Transverse colon (tissue), 4 donors: ENCODE measurements around the gene CFAP92. TPM values are rescaled to one million over a fixed set of nuclear protein-coding genes. Genes with fewer than 3 reads are reported as not detected.

ENCODE experiments used
- DNase-seq: peaks from one replicate; pipeline ENCODE4 v3.0.0-alpha.2; 2019
- H3K27ac ChIP-seq, 4 donors: fragments of 200-600 bp; sonication (generic); 2 replicates each; pipeline ENCODE4 v1.5.1; 2016 to 2018; ENCODE audit warnings: inconsistent platforms in 4 of 4
- H3K27me3 ChIP-seq: fragments of 200-600 bp; sonication (generic); 2 replicates; pipeline ENCODE4 v1.5.1; 2017; ENCODE audit warnings: inconsistent platforms
- H3K36me3 ChIP-seq, 4 donors: fragments of 200-600 bp; sonication (generic); 2 replicates each; pipeline ENCODE4 v1.5.1; 2017 to 2019; ENCODE audit warnings: inconsistent platforms in 4 of 4
- H3K4me1 ChIP-seq, 4 donors: fragments of 200-600 bp; sonication (generic); 2 replicates each; pipeline ENCODE4 v1.5.1; 2017 to 2020; ENCODE audit warnings: inconsistent platforms in 4 of 4
- H3K4me3 ChIP-seq, 4 donors: fragments of 200-600 bp; sonication (generic); 1 replicate in 1 of 4; 2 replicates in 3 of 4; pipeline versions ENCODE4 v1.5.1 to v1.6.1; 2017 to 2019; ENCODE audit warnings: inconsistent platforms in 4 of 4
- H3K9me3 ChIP-seq, 2 donors: fragments of 200-600 bp; sonication (generic); 2 replicates each; pipeline ENCODE4 v1.5.1; 2017 to 2019; ENCODE audit warnings: inconsistent platforms in 2 of 2
- EP300 ChIP-seq: sonication (generic); formaldehyde crosslinking; IDR thresholded peaks from one replicate; pipeline ENCODE4 v1.6.1; 2017; ENCODE audit warnings: antibody characterized with exemption, low read depth
- POLR2A ChIP-seq: fragments of 450-650 bp; IDR thresholded peaks from one replicate; pipeline ENCODE4 v1.6.1; 2016; ENCODE audit warnings: antibody characterized with exemption, mild to moderate bottlenecking, moderate library complexity
- POLR2AphosphoS5 ChIP-seq, 3 donors: sonication (generic); formaldehyde crosslinking; IDR thresholded peaks; one replicate each; pipeline ENCODE4 v1.6.1; 2016; ENCODE audit warnings: antibody characterized with exemption in 3 of 3
- whole genome bisulfite sequencing, 2 donors: methylation state at CpG; one replicate each; pipeline ENCODE4 v1.1.5; 2018; ENCODE audit warnings: low coverage in 1 of 2; 5-methylcytosine and 5-hydroxymethylcytosine counted together
- in situ Hi-C, 4 donors: fragments of 200-750 bp; cut with MboI; loops; one replicate each; pipeline versions ENCODE4 v1.15.0 to v1.15.1; 2017; ENCODE audit warnings: low sequenced_read_pairs in 3 of 4, low pct_ligation_motif_present in 1 of 4, low pct_unique_long_range_greater_than_20kb in 1 of 4
- intact Hi-C: fragments of 100-400 bp; cut with DNase I; formaldehyde crosslinking; loops from one replicate; pipeline ENCODE4 v1.15.1; 2023; ENCODE audit warnings: low total_unique reads
- total RNA-seq, 4 donors: library from RNA; depleted of rRNA; stranded (reverse); fragments of >200 nt; gene quantifications; one replicate each; pipeline ENCODE4 v1.1.0, GENCODE V29; 2016
- TF ChIP-seq, protein P1 (sequence below), 5 experiments: fragments of 200-600 bp in 3 of 5; fragments of 450-650 bp in 2 of 5; sonication (generic) in 3 of 5; IDR thresholded peaks; 1 replicate in 2 of 5; 2 replicates in 3 of 5; pipeline ENCODE4 v1.5.1; 2016 to 2017; ENCODE audit warnings: antibody characterized with exemption in 5 of 5, inconsistent platforms in 3 of 5, mild to moderate bottlenecking in 2 of 5, moderate library complexity in 1 of 5

Gene CFAP92
- total RNA-seq, 4 donors from 2014 or later, result 0.95 to 1.2 TPM; not detected in 2

DNA sequence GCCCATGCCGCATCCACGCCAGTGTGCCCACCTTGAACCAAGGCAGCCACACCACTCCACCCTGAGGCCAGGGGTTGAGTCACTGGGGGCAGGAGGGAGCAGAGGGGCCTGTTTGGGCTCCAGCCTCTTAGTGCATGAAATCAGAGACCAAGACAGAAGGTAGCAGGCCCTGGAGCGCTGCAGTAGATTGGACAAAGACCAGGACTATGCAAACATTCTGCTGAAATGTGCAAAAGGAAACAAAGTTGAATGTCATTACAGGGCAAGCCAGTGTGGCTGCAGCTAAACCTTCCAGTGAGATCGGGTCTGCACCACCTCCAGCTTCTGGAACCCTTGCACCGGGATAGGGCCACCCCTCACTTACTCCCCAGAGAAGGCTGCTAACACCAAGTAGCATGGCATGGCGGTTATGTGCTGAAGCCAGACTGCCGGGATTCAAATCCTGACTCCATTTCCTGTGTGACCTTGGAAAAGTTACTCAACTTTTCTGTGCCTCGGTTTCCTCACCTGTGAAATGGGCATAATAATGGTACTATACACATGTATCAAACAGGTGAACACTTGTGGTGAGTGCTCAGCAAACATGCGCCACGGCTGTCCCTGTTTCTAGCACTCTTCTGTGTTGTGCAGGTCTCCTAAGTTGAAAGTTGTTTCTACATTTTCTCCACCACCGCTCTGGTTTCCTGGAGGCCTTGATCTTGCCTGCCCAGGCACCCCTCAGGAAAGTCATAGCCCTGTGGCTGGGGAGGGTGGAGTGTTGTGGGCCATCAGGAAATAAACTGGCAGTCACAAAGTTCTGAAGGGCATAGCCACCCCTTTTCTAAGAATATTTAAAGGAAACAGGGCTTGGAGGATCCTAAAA, 41.7 kb upstream of the CFAP92 start:
- H3K4me1 ChIP-seq, result no peaks in the 10 kb centered on the region
- in situ Hi-C loops, result no loop called here
- H3K4me3 ChIP-seq, result no peak overlapping the region
- 60 to 80% methylated on average over 1 to 11 of the region's 11 CpGs for WGBS, 2 donors
- intact Hi-C loops, result no loop called here
- DNase-seq, result no peak
- H3K27me3 ChIP-seq, result no peaks in the 10 kb centered on the region
- no peaks in the 10 kb centered on the region for H3K9me3 ChIP-seq
- no peaks in the 10 kb centered on the region for H3K36me3 ChIP-seq
- H3K27ac ChIP-seq, result no peak overlapping the region
- no peak for TF ChIP-seq EP300
- no peak for TF ChIP-seq POLR2AphosphoS5 (IDR thresholded peaks at IDR 0.05)
- TF ChIP-seq, protein P1, sequence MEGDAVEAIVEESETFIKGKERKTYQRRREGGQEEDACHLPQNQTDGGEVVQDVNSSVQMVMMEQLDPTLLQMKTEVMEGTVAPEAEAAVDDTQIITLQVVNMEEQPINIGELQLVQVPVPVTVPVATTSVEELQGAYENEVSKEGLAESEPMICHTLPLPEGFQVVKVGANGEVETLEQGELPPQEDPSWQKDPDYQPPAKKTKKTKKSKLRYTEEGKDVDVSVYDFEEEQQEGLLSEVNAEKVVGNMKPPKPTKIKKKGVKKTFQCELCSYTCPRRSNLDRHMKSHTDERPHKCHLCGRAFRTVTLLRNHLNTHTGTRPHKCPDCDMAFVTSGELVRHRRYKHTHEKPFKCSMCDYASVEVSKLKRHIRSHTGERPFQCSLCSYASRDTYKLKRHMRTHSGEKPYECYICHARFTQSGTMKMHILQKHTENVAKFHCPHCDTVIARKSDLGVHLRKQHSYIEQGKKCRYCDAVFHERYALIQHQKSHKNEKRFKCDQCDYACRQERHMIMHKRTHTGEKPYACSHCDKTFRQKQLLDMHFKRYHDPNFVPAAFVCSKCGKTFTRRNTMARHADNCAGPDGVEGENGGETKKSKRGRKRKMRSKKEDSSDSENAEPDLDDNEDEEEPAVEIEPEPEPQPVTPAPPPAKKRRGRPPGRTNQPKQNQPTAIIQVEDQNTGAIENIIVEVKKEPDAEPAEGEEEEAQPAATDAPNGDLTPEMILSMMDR (IDR thresholded peaks at IDR 0.05), result no peak
- TF ChIP-seq POLR2A, result no peak

DNA sequence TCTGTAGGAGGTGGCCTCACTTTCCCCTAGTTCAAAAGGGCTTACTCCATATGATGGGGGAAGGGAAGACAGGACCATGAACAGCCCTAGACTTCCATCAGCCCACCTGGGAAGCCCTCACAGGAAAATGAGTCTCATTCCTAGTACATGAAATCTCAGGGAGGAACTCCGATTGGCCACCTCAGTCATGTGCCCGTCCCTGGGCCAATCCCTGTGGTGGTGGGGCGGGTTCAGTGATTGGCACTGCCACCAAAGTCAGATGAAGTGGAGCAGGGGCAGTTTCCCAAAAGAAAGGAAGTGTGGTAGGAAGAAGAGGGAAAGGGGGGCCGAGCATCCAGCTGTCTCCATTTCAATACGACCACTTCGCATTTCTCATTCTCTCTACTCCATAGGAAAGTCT, 40.8 kb upstream of the CFAP92 start:
- Histone ChIP-seq H3K4me1 (no peaks in the 10 kb centered on the region), H3K27ac (no peak overlapping the region), H3K9me3 (no peaks in the 10 kb centered on the region), H3K27me3 (no peaks in the 10 kb centered on the region), H3K36me3 (no peaks in the 10 kb centered on the region), H3K4me3 (no peak overlapping the region)
- DNase-seq, result no peak
- in situ Hi-C loops (no loop called here), intact Hi-C loops (no loop called here)
- TF ChIP-seq POLR2A (no peak), POLR2AphosphoS5 (IDR thresholded peaks at IDR 0.05) (no peak), EP300 (no peak)
- TF ChIP-seq, protein P1 (IDR thresholded peaks at IDR 0.05), result no peak
- WGBS, 2 donors, result 83 to 89% methylated on average over 5 to 6 of the region's 6 CpGs

DNA sequence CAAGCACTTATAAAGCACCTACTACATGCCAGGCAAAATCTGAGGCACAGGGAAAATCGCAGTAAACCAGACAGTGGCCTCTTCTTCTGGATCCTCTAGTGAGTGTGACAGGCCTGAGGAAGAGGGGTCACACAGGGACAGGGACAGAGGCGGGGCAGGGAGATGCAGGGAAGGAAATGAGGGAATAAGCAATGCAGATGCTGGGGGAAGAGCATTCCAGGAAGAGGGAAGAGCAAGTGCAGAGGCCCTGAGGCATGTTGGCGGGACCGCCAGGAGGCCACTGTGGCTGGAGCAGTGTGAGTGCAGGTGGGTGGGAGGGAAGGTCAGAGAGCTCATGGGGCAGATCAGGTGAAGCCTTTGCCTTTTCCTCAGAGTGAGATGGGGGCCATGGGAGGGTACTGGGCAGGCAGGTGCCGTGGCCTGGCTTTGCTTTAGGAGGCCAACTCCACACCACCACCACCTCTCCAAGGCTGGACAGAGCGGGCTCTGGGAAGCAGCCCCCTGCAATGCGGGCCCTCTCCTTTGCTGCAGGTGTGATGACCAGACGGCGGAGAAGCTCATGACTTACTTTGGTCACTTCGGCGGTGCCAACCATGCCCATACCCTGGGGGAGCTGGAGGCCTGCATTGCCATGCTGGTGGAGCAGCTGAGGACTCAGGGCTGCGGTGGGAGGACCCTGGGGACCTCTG, 39.9 kb upstream of the CFAP92 start:
- Histone ChIP-seq H3K27ac (no peak overlapping the region), H3K4me1 (no peaks in the 10 kb centered on the region), H3K4me3 (no peak overlapping the region), H3K36me3 (no peaks in the 10 kb centered on the region), H3K27me3 (no peaks in the 10 kb centered on the region), H3K9me3 (no peaks in the 10 kb centered on the region)
- intact Hi-C loops, result no loop called here
- TF ChIP-seq POLR2A (no peak), EP300 (no peak), POLR2AphosphoS5 (IDR thresholded peaks at IDR 0.05) (no peak)
- TF ChIP-seq, protein P1 (IDR thresholded peaks at IDR 0.05), result no peak
- DNase-seq, result no peak
- 90 to 100% methylated on average over 1 to 12 of the region's 12 CpGs for WGBS, 2 donors
- in situ Hi-C loops, result no loop called here

GRCh38 chr3:129033151-129033550, 39.3 kb upstream of the CFAP92 start:
- WGBS, 2 donors, result 85% methylated on average over 7 of the region's 7 CpGs; no CpG with 5 or more reads in 1 of the 2 donors
- no peak for DNase-seq

More at GRCh38 chr3:129033151-129033550, 39.3 kb upstream of the CFAP92 start:
- H3K9me3 ChIP-seq, result no peaks in the 10 kb centered on the region
- TF ChIP-seq, protein P1 (IDR thresholded peaks at IDR 0.05), result no peak
- TF ChIP-seq EP300 (no peak), POLR2A (no peak), POLR2AphosphoS5 (IDR thresholded peaks at IDR 0.05) (no peak)
- no peaks in the 10 kb centered on the region for H3K36me3 ChIP-seq
- no peaks in the 10 kb centered on the region for H3K4me1 ChIP-seq
- H3K4me3 ChIP-seq, result no peak overlapping the region
- no peak overlapping the region for H3K27ac ChIP-seq
- in situ Hi-C loops (no loop called here), intact Hi-C loops (no loop called here)
- H3K27me3 ChIP-seq, result no peaks in the 10 kb centered on the region
